HT1080 (cell line): Measurements from ENCODE around the gene OR4D9. TPM values are rescaled to one million over a fixed set of nuclear protein-coding genes. Genes with fewer than 3 reads are reported as not detected.

Experiments
- DNase-seq: peaks from one replicate; pipeline ENCODE4 v3.0.0-alpha.2; 2015; ENCODE audit warnings: low read depth
- total RNA-seq: library from RNA; depleted of rRNA; stranded (reverse); fragments of >200 nt; shearing (Covaris generic); gene quantifications from 2 replicates; pipeline ENCODE4 v1.2.3, GENCODE V29; 2014; rRNA removed

The OR4D9 gene
- total RNA-seq, 1 experiment from 2014 or later = not detected

GRCh38 chr11:59550368-59550841 is 39.1 kb downstream of the OR4D9 start:
- peak; percentile 99 for DNase-seq

- DNase-seq = peak; percentile 92
Measured at GRCh38 chr11:59550842-59551658, 39.7 kb downstream of the OR4D9 start.

GRCh38 chr11:59551659-59552521 is 40.6 kb downstream of the OR4D9 start:
- peak; percentile 70 for DNase-seq

GRCh38 chr11:59552844-59553243 is 41.5 kb downstream of the OR4D9 start:
- no peak for DNase-seq

- DNase-seq = no peak
Measured at GRCh38 chr11:59553323-59553722, 42.0 kb downstream of the OR4D9 start.

GRCh38 chr11:59555601-59556114 is 44.3 kb downstream of the OR4D9 start:
- DNase-seq = no peak

- DNase-seq = peak; percentile 87
Measured at GRCh38 chr11:59556115-59556916, 45.0 kb downstream of the OR4D9 start.

- no peak for DNase-seq
Measured at GRCh38 chr11:59556917-59557348, 45.6 kb downstream of the OR4D9 start.

GRCh38 chr11:59558270-59558643 is 46.9 kb downstream of the OR4D9 start:
- DNase-seq = no peak

- DNase-seq = no peak
Measured at GRCh38 chr11:59559886-59560285, 48.5 kb downstream of the OR4D9 start.

GRCh38 chr11:59560290-59560701 is 49.0 kb downstream of the OR4D9 start:
- peak; percentile 80 for DNase-seq

GRCh38 chr11:59560702-59561473 is 49.5 kb downstream of the OR4D9 start:
- peak; percentile 75 for DNase-seq

GRCh38 chr11:59562292-59562691 is 51.0 kb downstream of the OR4D9 start:
- no peak for DNase-seq

Other genes with a start within 250 kb of the OR4D9 start
- gene OR5AN1, start 152.6 kb upstream of the OR4D9 start, total RNA-seq = not detected in 2 replicates
- not detected in 2 replicates for gene OR5A2, start 85.1 kb upstream of the OR4D9 start, total RNA-seq
- gene OR5A1, start 75.1 kb upstream of the OR4D9 start, total RNA-seq = not detected in 2 replicates
- gene OR4D6, start 54.6 kb upstream of the OR4D9 start, total RNA-seq = not detected in 2 replicates
- gene OR4D10, start 38.2 kb upstream of the OR4D9 start, total RNA-seq = not detected in 2 replicates
- gene OR4D11, start 8.0 kb upstream of the OR4D9 start, total RNA-seq = not detected in 2 replicates
- gene OSBP, start 104.2 kb downstream of the OR4D9 start, total RNA-seq = 13.4 and 18.0 TPM in 2 replicates
- gene PATL1, start 157.5 kb downstream of the OR4D9 start, total RNA-seq = 13.2 and 15.4 TPM in 2 replicates
- gene OR10V1, start 202.3 kb downstream of the OR4D9 start, total RNA-seq = not detected in 2 replicates
- 41.6 and 42.6 TPM in 2 replicates for gene STX3, start 243.8 kb downstream of the OR4D9 start, total RNA-seq